Tibial artery (tissue), 4 donors: ENCODE measurements around the gene RPP30.
A peak's percentile ranks its signal among the peaks of the same experiment; 100 is the strongest.

Experiments used
- DNase-seq, 2 donors: peaks; one replicate each; pipeline ENCODE4 v3.0.0-alpha.2; 2019
- H3K27ac ChIP-seq, 2 donors: fragments of 200-600 bp; sonication (generic) in 1 of 2; 1 replicate in 1 of 2; 2 replicates in 1 of 2; pipeline ENCODE4 v1.5.1; 2018 to 2019; ENCODE audit warnings: mild to moderate bottlenecking in 1 of 2
- H3K27me3 ChIP-seq, 2 donors: fragments of 200-600 bp; sonication (generic) in 1 of 2; one replicate each; pipeline versions ENCODE4 v1.5.1 to v1.6.0; 2016 to 2019
- H3K36me3 ChIP-seq, 3 donors: fragments of 200-600 bp; sonication (generic) in 2 of 3; one replicate each; pipeline ENCODE4 v1.5.1; 2016 to 2019; ENCODE audit warnings: mild to moderate bottlenecking in 2 of 3
- H3K4me1 ChIP-seq, 4 donors: fragments of 200-600 bp; sonication (generic) in 2 of 4; 1 replicate in 3 of 4; 2 replicates in 1 of 4; pipeline ENCODE4 v1.5.1; 2016 to 2019
- H3K4me3 ChIP-seq, 2 donors: fragments of 200-600 bp; sonication (generic) in 1 of 2; 1 replicate in 1 of 2; 2 replicates in 1 of 2; pipeline ENCODE4 v1.5.1; 2018 to 2019; ENCODE audit warnings: mild to moderate bottlenecking in 2 of 2
- H3K9me3 ChIP-seq, 3 donors: fragments of 200-600 bp; sonication (generic) in 1 of 3; one replicate each; pipeline ENCODE4 v1.5.1; 2016 to 2019
- intact Hi-C: fragments of 100-400 bp; cut with DNase I; formaldehyde crosslinking; loops from one replicate; pipeline ENCODE4 v1.15.0; 2023; ENCODE audit warnings: low total_unique reads
- TF ChIP-seq, protein P1 (sequence below), 2 experiments: fragments of 200-600 bp in 1 of 2; fragments of 450-650 bp in 1 of 2; IDR thresholded peaks; one replicate each; pipeline ENCODE4 v1.5.1; 2017 to 2019; ENCODE audit warnings: antibody characterized with exemption in 2 of 2, mild to moderate bottlenecking in 1 of 2, moderate library complexity in 1 of 2

The RPP30 gene

DNA sequence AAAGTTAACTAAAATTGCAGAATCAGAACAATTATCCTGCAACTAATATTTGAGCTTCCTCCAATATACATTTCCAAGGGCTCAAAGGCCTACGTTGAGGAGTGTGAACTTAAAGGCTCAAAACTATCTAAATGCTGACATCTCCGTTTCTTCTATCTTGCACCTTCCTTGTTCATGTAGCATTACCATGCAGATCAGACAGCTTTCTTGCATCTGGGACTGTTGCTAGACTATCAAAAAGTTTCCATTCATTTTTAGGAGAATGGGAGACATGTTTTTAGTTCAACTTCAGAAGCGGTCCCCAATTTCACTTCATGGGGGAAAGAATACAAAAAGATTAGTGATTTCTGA lies 46.2 kb downstream of the RPP30 start:
- DNase-seq: no peak
- H3K27ac ChIP-seq: no peak overlapping the region
- H3K9me3 ChIP-seq: no peaks in the 10 kb centered on the region
- H3K4me1 ChIP-seq: peaks cover 0 to 11% (median 0%) of the 10 kb centered on the region in 4 donors
- TF ChIP-seq, protein P1, sequence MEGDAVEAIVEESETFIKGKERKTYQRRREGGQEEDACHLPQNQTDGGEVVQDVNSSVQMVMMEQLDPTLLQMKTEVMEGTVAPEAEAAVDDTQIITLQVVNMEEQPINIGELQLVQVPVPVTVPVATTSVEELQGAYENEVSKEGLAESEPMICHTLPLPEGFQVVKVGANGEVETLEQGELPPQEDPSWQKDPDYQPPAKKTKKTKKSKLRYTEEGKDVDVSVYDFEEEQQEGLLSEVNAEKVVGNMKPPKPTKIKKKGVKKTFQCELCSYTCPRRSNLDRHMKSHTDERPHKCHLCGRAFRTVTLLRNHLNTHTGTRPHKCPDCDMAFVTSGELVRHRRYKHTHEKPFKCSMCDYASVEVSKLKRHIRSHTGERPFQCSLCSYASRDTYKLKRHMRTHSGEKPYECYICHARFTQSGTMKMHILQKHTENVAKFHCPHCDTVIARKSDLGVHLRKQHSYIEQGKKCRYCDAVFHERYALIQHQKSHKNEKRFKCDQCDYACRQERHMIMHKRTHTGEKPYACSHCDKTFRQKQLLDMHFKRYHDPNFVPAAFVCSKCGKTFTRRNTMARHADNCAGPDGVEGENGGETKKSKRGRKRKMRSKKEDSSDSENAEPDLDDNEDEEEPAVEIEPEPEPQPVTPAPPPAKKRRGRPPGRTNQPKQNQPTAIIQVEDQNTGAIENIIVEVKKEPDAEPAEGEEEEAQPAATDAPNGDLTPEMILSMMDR (IDR thresholded peaks at IDR 0.05): no peak
- no peak overlapping the region for H3K4me3 ChIP-seq
- no peaks in the 10 kb centered on the region for H3K27me3 ChIP-seq
- no peaks in the 10 kb centered on the region for H3K36me3 ChIP-seq
- intact Hi-C loops: no loop called here

DNA sequence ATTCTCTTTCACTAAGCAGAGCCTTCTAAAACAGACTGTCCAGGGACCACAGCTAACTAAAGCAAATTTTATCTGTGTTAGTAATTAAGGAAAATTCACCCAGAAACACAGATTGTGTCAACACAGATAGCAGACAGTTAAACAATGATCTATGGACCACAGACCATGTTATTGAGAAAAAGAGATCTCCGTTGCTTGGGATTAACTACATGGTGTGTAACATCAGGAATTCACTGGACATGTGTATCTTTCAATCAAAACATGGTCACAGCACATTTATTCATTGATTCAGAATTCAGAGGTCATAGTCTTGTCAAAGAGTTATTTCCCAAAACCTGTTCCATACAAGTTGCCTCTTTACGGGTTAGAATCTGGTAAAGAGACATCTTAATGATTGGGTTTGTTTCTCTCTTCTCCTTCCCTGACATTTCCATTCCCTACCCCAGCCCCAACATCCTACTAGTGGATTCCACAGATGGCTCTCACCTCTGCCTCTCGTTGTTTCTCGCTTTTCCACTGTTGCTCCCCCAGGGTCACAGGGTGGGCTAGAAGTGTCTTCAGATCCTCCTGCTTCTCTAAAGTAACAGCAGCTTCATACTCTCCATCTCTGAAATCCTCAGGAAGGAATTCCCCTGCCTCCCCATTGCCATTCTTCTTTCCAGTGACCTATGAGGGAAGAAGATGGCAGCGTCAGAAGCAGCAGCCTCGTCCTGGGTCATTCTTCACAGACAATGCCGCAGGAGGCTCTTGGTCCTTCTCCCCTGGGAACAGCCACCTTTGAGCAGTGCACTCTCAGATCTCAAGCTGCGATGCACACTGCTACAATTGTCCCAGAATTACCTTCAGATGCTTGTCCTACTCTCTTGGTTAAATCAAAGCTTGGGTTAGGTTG lies 48.2 kb downstream of the RPP30 start:
- Histone ChIP-seq H3K4me1 (peaks cover 0 to 17% (median 3%) of the 10 kb centered on the region in 4 donors), H3K36me3 (no peaks in the 10 kb centered on the region), H3K27me3 (no peaks in the 10 kb centered on the region), H3K9me3 (no peaks in the 10 kb centered on the region), H3K27ac (no peak overlapping the region), H3K4me3 (no peak overlapping the region)
- intact Hi-C loops: no loop called here
- DNase-seq: no peak
- TF ChIP-seq, protein P1 (IDR thresholded peaks at IDR 0.05): no peak

DNA sequence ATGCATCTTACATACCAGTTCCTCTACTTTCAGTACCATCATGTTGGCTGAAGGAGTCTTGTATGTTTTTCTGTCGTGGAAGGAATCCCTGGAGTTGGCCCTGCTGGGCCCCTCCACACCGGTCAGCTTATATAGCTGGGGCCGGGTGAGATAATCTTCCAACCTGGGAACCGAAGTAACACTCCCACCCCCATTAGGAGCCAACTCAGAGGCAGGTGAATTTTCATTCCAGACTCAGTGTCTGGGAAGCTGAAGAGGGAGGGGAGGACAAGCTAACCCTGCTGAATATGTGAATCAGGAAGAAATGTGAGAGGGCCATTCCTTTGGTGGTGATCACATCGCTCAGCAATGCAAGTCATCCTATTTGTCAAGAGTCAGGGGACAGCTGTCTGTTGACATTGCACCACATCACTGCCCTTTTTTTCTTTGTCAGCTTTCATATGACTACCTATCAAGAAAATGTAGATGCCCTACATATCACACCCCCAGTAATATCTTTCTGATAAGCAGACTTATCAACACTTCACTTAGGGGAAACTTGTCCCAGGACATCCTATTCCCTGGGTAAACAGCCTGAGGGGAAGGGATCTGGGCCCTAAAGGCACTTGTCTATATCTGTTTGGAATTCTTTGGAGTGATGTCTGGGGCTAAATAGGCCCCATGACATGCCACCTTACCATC lies 49.4 kb downstream of the RPP30 start, which contains the start of gene ANKRD1:
ANKRD1 (minus strand) TSS at position 102 of the 681 bp plus-strand sequence; CDS start at position 42, 60 bp downstream.
- no peak for DNase-seq
- peak within 1 kb of the TSS; percentile 2 to 29 for H3K27ac ChIP-seq
- intact Hi-C loops: no loop called here

DNA sequence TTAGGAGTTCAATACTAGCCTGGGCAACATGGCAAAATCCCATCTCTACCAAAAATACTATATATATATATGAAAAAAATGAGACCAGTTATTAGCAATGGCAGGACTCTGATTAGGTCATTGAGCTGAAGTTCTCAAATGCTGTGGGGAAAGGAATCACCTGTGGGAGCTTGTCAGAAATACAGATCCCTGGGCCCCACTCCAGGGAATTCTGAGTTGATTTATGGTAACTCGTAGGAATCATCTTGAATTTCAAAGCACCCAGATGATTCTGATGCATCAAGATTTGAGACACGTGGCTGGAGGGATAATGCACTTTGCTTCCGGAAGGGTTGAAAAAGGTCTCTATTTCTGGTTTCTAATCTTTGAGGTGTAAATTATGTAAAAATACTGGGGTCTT lies 50.1 kb downstream of the RPP30 start:
- H3K4me3 ChIP-seq: no peak overlapping the region
- intact Hi-C loops: no loop called here
- H3K36me3 ChIP-seq: no peaks in the 10 kb centered on the region
- peaks cover 0 to 18% (median 5%) of the 10 kb centered on the region in 4 donors for H3K4me1 ChIP-seq
- TF ChIP-seq, protein P1 (IDR thresholded peaks at IDR 0.05): no peak
- no peaks in the 10 kb centered on the region for H3K9me3 ChIP-seq
- H3K27ac ChIP-seq: peak overlapping the region in 1 of 2 donors; percentile 2
- DNase-seq: no peak
- no peaks in the 10 kb centered on the region for H3K27me3 ChIP-seq

More for the DNA sequence above, 49.4 kb downstream of the RPP30 start, which contains the start of gene ANKRD1:
- no peak within 1 kb of the TSS for H3K4me3 ChIP-seq
- no peaks in the 10 kb centered on the region for H3K36me3 ChIP-seq
- H3K27me3 ChIP-seq: no peaks in the 10 kb centered on the region
- peaks cover 0 to 18% (median 5%) of the 10 kb centered on the region in 4 donors for H3K4me1 ChIP-seq
- no peaks in the 10 kb centered on the region for H3K9me3 ChIP-seq
- TF ChIP-seq, protein P1 (IDR thresholded peaks at IDR 0.05): no peak

DNA sequence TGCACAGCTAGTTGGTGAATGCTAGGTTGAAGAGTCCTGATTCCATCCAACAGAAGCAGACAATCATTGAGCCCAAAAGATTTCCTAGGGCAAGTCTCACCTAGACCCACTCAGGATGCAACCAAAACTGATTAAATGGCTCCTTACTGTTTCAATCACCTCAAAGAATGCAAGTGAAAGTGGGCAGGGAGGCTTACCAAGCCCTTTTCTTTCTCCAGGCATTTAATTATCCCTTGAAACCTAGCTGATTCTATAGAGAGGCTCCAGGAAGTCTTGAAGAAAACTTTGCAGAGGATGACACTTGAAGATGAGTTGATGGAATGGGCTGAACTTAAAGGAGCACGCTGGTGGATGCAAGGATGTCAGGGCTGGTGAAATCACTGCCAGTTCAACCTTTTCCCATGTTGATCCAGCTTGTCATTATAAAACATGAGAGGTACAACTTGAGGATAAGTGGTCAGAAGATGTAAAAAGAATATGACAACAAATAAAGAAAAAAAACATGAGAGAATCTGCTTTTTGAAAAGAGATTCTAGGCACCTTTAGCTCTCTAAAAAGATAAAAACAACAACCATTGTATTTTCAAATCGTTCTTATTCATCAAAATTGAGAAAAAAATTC lies 51.4 kb downstream of the RPP30 start:
- TF ChIP-seq, protein P1 (IDR thresholded peaks at IDR 0.05): no peak
- no peak for DNase-seq

More for the DNA sequence above, 51.4 kb downstream of the RPP30 start:
- H3K27ac ChIP-seq: no peak overlapping the region
- no peaks in the 10 kb centered on the region for H3K36me3 ChIP-seq
- no peak overlapping the region for H3K4me3 ChIP-seq
- H3K4me1 ChIP-seq: peaks cover 0 to 18% (median 5%) of the 10 kb centered on the region in 4 donors
- H3K9me3 ChIP-seq: no peaks in the 10 kb centered on the region
- intact Hi-C loops: no loop called here
- H3K27me3 ChIP-seq: no peaks in the 10 kb centered on the region
